Right renal cortex interstitium (tissue), 3 donors: ENCODE results near the gene KRTAP16-1. TPM values are rescaled to one million over a fixed set of nuclear protein-coding genes. Genes with fewer than 3 reads are reported as not detected.

Source experiments
- DNase-seq, 3 donors: peaks; one replicate each; pipeline ENCODE4 v3.0.0-alpha.2; 2013; ENCODE audit warnings: low read depth in 3 of 3, low spot score in 2 of 3
- polyA plus RNA-seq, 3 donors: library from polyadenylated mRNA; unstranded; fragments of 120-200 nt; gene quantifications; one replicate each; pipeline ENCODE4 v1.2.1, GENCODE V29; 2013; ENCODE audit not compliant: insufficient read length in 3 of 3

KRTAP16-1 gene
- polyA plus RNA-seq, 3 donors = not detected

- DNase-seq = no peak
These were observed 22.5 kb upstream of the KRTAP16-1 start for GRCh38 chr17:41331606-41332005.

GRCh38 chr17:41329279-41329948 is 20.3 kb upstream of the KRTAP16-1 start:
- no peak for DNase-seq

DNA sequence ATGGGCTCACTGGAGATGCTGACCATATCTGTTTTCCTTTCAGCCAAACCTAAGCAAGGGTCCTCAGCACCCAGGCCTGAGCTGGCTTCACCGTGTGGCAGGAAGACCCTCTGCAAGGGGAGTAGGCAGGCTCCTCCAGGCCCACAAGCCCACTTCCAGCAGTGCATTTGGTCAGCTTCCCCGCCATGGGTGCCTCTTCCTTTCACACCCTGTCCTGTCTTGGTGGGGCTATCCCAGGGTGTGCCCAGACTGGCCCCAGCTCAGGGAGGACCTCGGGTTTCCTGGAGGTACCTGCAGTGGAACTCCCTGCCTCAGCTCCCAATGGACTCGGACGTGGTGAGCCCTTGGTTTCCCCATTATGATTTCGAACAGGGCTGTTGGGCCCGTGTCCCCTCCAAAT is 19.1 kb upstream of the KRTAP16-1 start:
- no peak for DNase-seq

GRCh38 chr17:41327411-41328120 is 18.5 kb upstream of the KRTAP16-1 start:
- no peak for DNase-seq

DNA sequence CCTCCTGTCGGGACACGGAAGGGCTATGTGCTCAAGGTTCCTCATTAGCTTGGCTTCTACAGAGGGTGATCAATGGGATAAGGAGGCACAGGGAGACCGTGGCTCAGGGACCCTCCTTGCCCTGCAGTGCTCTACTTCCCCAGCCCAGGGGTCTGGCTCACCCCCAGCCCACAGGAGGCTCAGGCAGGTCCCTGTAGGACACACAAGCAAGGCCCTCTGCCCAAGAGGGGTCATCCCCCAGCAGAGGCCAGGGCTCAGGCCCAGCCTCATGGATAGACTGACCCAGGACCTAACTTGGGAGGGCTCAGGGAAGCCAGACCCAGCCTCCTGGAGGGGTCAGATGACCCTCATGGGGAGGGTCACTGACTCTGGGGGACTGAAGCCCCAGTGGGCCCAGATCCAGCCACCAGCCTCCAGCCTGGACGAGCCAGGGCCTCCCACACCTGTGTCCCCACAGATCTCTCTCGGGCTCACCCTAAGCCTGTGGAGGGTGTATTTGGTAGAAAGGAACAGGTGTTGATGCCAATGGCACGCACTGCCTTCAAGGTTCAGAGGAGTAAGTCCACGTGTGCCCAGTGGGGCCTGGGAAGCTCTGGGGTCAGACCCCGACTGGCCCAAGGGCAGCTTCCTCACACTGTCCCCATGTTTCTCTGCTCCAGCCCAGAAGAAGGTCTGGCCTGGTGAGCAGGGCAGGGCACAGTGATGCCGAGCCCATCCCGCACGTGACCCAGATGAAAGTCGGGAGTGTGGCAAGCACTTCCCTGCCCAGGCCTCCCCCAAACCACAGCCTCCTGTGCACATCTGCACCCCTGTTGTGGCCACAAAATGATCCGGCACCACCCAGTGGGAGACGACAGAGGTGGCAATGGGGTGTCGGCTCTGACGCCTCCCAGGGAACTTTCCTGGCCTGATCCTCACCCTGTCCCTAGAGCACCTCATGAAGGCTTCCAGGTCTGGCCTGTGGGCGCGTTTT is 17.4 kb upstream of the KRTAP16-1 start:
- no peak for DNase-seq

- no peak for DNase-seq
These were observed 16.5 kb upstream of the KRTAP16-1 start for GRCh38 chr17:41325611-41326010.

DNA sequence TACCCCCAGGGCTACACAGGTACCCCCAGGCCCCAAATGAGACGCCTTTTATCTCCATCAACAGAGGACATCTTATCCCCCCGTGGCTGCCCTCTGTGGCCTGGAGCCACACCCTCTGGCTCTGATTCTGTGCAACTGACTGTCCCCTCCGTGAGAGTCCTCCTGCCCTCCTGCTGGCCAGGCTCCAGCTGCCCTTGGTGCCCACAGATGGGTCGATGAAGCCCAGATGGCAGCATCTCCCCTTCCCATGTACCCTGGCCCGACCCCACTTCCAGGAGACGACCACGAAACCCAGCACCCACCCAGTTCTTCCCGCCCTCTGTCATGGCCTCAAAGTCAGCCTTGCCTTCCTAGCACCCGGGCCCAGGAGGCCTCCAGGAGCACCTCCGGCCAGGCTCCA is 16.0 kb upstream of the KRTAP16-1 start:
- no peak for DNase-seq

DNA sequence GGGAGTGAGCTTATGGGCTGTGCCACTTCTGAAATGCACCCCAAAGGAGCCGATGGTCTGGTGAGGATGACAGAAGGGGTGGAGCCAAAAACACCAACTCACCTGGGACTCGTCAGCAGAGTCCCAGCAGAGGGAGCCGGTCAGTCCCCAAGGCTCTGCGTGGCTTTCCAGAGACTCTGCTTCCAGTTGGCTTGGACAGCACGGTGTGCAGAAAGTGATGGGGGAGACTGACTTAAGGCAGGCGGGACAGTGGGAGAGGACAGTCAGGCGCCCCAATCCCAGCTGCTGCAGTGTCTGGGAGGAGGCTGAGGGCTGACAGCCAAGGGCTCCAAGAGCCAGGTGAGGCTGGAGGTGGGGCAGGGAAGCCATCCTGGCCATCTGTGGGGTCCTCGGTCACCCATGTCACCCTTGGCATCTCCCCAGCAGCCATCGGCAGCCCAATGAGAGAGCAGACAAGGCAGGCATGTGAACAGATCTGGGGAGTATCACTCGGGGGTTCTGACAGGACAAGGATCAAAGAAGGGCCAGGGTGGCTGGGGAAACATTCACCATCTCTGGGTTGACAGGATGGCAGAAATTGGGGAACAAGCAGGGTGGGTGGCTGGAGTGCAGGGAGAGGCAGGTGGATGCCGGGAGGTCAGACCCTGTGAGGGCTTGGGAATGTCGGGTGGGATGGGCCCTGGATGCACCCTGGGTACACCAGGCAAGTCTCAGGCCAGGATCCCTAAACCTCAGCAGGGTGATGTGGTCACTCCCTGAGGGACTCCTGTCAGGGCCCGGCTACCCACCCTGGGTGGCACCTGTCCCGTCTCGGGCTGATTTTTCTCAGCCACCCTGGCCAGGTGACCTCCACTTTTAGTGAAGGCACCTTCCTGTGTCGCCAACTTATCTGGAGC is 15.3 kb upstream of the KRTAP16-1 start:
- no peak for DNase-seq

GRCh38 chr17:41322903-41323895 is 14.1 kb upstream of the KRTAP16-1 start:
- no peak for DNase-seq

GRCh38 chr17:41322094-41322902 is 13.2 kb upstream of the KRTAP16-1 start:
- no peak for DNase-seq

DNA sequence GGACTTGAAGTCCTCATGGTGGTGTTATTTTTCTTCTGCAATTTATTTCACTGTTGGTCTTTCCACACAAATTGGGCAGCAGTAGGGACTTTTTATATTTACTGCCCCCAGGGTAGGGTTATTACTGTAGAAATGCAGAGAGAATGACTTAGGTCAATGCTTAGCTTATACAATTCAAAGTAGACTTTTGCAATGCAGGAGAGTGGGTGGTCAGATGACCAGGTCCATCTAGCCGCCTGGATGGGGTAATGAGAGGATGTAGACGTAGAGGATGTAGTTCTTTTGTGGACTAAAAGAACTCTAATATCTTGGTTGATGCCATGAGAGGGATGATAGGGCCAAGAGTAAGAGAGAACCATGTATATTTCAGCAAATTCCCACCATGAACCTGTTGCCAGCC is 9.1 kb upstream of the KRTAP16-1 start:
- DNase-seq = no peak

DNA sequence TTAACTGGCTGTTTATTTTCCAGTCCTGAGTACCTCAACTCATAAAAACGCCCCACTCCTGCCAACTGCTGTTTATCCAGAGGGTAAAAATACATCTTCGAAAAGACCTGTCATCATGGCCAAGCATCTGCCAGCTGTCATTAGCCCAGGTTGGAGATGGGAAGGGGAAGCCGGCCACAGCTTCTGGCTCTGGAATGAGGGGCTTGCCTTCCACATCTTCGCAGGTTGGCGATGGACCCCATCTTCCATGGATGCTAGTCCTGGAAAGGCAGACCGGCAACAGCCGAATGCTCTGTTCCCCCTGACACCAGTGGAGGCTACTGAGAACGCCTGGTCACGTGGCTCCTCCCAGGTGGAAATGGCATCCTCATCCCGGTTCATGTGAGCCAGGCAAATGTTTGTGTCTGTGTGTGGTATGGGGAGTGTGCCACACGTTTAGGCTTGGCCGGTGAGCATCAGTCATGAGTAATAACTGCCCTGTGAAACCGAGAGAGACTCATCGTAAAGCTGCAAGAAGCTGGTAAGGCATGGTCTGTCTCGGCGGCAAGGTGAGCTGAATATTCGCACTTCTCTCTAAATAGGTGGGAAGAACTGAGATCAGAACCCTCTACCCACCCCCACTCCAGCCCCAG is 6.8 kb upstream of the KRTAP16-1 start:
- no peak for DNase-seq

DNA sequence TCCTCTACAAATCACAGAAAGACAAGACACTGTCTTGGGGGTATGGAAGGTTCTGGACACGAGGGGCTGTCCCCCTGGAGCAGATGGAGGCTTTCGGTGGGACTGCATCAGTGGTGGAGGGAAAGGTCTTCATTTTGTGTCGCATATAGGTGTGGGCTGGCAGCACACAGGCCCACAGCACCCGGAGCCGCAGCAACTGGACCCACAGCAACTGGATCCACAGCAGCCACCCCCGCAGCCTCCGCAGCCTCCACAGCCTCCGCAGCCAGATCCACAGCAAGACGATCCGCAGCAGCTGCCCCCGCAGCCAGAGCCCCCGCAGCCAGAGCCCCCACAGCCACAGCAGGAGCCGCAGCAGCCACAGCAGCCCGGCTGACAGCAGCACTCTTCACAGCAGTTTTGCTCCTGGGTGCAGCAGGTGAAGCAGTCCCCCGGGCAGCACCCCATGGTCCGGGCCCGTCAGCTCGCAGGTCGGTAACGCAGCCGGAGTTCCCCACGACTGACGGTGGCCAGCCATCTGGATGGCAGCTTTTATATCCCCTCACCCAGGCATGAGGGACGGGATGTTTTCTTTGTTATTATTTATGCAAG is 6.2 kb upstream of the KRTAP16-1 start, which contains the start of gene KRTAP17-1:
TSS of gene KRTAP17-1 (minus strand) at position 507 of the 591 bp plus-strand sequence. CDS start at position 447, 60 bp downstream.
- no peak for DNase-seq

- DNase-seq = no peak
These were observed 2.0 kb upstream of the KRTAP16-1 start for GRCh38 chr17:41311111-41311510.

DNA sequence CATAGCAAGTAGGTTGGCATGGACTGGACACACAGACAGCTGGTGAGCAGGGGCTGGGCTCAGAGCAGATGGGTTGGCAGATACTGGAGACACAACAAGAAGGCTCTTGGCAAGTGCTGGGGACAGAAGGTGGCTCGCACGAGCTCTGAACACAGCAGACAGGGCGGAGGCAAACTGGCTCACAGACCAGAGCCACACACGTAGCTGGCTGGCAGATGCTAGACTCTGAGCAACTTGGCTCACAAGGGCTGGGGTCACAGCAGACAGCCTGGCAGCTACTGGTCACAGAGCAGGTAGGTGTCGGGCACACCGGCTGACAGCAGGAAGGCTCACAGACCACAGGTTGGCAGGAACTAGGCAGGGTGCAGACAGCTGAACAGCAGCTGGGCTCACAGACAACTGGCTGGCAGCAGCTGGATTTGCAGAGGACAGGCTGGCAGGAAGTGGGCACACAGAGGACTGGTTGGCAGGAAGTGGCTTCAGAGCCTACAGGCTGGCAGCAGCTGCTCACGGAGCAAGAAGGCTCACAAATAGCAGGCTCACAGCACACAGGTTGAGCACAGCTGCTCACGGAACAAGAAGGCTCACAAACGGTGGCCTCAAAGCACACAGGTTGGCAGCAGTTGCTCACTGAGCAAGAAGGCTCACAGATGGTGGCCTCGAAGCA is 725 bp downstream of the KRTAP16-1 start:
- no peak for DNase-seq

GRCh38 chr17:41307647-41308046 is 1.5 kb downstream of the KRTAP16-1 start:
- no peak for DNase-seq

- DNase-seq = no peak
These were observed 5.0 kb downstream of the KRTAP16-1 start for GRCh38 chr17:41304091-41304490.
